ENCODE measurements around the gene DMRT3. TPM values are rescaled to one million over a fixed set of nuclear protein-coding genes. Genes with fewer than 3 reads are reported as not detected.
"Not testable (repeated sequence)": the region's sequence is repeated elsewhere in the genome, so short reads cannot be mapped to it uniquely, and the experiment has no call there.

Gene DMRT3
- total and polyA plus RNA-seq, 3 donors from 2014 or later = 6.3 to 11.8 (median 6.7) TPM

DNA sequence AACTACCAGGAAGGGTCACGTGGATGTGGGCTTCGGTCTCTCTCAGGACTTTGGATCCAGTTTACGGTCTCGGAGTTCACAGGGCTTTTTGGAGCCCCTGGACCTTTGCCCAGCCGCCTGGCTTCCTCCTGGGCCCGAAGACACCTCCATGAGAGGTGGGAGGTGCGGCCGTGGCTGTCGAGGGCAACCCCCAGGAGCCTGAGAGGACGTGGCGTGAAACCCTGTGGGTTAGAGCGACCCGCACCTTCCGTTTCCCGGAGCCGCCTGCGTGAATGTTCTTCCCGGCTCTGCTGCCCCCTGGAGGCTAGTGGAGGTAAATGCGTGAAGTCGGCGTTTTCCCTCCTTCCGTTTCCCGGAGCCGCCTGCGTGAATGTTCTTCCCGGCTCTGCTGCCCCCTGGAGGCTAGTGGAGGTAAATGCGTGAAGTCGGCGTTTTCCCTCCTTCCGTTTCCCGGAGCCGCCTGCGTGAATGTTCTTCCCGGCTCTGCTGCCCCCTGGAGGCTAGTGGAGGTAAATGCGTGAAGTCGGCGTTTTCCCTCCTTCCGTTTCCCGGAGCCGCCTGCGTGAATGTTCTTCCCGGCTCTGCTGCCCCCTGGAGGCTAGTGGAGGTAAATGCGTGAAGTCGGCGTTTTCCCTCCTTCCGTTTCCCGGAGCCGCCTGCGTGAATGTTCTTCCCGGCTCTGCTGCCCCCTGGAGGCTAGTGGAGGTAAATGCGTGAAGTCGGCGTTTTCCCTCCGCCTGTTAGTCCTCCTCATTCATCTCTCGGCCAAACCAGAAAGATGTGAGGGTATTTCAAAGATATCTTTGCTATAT, 22.1 kb downstream of the DMRT3 start:
- DNase-seq = peak; percentile 59
- TF ChIP-seq, protein P1, sequence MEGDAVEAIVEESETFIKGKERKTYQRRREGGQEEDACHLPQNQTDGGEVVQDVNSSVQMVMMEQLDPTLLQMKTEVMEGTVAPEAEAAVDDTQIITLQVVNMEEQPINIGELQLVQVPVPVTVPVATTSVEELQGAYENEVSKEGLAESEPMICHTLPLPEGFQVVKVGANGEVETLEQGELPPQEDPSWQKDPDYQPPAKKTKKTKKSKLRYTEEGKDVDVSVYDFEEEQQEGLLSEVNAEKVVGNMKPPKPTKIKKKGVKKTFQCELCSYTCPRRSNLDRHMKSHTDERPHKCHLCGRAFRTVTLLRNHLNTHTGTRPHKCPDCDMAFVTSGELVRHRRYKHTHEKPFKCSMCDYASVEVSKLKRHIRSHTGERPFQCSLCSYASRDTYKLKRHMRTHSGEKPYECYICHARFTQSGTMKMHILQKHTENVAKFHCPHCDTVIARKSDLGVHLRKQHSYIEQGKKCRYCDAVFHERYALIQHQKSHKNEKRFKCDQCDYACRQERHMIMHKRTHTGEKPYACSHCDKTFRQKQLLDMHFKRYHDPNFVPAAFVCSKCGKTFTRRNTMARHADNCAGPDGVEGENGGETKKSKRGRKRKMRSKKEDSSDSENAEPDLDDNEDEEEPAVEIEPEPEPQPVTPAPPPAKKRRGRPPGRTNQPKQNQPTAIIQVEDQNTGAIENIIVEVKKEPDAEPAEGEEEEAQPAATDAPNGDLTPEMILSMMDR (IDR thresholded peaks at IDR 0.05) = peak; percentile 33 to 78 (median 51)
- H3K9me3 ChIP-seq; H3K36me3 ChIP-seq (ENCODE audit: low read depth, missing control alignments); H3K4me1 ChIP-seq; intact Hi-C loops (cut with DNase I; ENCODE audit: low total_unique reads); H3K27me3 ChIP-seq: not testable (repeated sequence)
- Histone ChIP-seq H3K4me3 (peak overlapping the region; percentile 36 to 54), H3K27ac (peak overlapping the region; percentile 58 to 67)
- 32 to 39% methylated on average over 12 to 27 of the region's 55 CpGs for WGBS, 2 donors

DNA sequence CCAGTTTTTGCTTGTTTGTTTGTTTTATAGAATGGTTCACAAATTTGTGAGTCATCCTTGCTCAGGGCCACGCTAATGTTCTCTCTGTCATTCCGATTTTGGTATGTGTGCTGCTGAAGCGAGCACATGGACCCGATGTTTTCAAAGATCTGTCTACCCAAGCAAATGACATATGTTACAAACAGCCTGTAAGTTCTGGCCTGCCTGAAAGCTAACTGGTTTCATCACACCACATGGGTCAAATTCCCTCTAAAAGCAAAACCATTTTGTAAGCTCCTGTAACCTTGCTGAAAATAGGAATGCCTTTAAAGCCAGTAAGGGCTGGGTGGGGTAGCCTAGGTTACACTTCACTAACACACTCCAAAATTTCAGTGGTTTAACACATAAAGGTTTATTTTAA, 25.4 kb downstream of the DMRT3 start:
- TF ChIP-seq, protein P1 (IDR thresholded peaks at IDR 0.05) = no peak
- TF ChIP-seq POLR2A (IDR thresholded peaks at IDR 0.05) = no peak
- intact Hi-C loops (cut with DNase I; ENCODE audit: low total_unique reads) = no loop called here
- WGBS, 2 donors = 88 to 93% methylated on average over 4 of the region's 4 CpGs
- DNase-seq = no peak
- no peaks in the 10 kb centered on the region for H3K36me3 ChIP-seq (ENCODE audit: low read depth, missing control alignments)
- no peak overlapping the region for H3K4me3 ChIP-seq
- no peaks in the 10 kb centered on the region for H3K9me3 ChIP-seq
- H3K27ac ChIP-seq = no peak overlapping the region
- H3K4me1 ChIP-seq = peaks cover 5% of the 10 kb centered on the region
- no peaks in the 10 kb centered on the region for H3K27me3 ChIP-seq

DNA sequence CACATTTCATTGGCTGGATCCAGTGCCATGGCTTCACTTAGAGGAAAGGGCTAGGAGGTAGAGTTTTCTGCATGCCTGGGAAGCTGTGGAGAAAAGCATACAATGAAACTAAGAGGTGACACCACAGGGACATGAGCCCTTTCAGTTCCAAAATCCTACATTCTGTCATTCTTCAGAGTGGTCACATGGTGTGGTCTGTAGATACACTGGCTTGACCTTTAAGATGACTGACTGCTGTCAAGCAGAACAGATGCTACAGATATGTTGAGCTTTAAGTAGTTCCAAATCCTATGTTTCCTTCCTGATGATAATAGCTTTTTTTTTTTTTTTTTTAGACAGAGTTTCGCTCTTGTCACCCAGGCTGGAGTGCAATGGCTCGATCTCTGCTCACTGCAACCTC, 26.2 kb downstream of the DMRT3 start:
- peaks cover 5% of the 10 kb centered on the region for H3K4me1 ChIP-seq
- no peaks in the 10 kb centered on the region for H3K36me3 ChIP-seq (ENCODE audit: low read depth, missing control alignments)
- 96 to 98% methylated on average over 2 of the region's 2 CpGs for WGBS, 2 donors
- no peak for TF ChIP-seq POLR2A (IDR thresholded peaks at IDR 0.05)
- TF ChIP-seq, protein P1 (IDR thresholded peaks at IDR 0.05) = no peak
- no peak for DNase-seq
- intact Hi-C loops (cut with DNase I; ENCODE audit: low total_unique reads) = no loop called here
- no peak overlapping the region for H3K27ac ChIP-seq
- no peaks in the 10 kb centered on the region for H3K9me3 ChIP-seq
- no peak overlapping the region for H3K4me3 ChIP-seq
- H3K27me3 ChIP-seq = no peaks in the 10 kb centered on the region

DNA sequence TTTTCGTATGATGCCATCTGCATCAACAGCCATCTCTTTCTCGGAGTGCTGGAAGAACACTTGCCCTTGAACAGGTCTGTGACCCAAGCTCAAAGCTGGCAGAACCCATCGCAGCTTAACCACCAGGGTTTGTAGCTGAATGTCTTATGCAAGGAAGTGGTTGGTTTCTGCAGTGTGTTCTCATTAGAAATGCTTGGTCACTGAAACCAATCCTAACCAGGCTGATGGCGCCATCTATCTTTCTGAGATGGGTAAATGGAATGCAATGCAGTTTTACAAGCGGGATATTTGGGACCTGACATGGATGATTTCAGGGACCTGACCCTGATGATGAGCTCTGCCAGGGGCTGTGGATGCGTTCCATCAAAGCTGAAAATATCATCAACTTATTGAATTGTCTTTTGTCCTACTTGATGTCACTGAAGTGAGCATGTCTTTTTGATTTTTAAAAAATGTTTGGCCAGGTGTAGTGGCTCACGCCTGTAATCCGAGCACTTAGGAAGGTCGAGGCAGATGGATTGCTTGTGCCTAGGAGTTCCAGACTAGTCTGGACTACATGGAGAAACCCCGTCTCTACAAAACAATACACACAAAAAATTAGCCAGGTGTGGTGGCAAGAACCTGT, 28.7 kb downstream of the DMRT3 start:
- Histone ChIP-seq H3K36me3 (ENCODE audit: low read depth, missing control alignments) (no peaks in the 10 kb centered on the region), H3K9me3 (no peaks in the 10 kb centered on the region), H3K4me3 (no peak overlapping the region), H3K27ac (no peak overlapping the region), H3K4me1 (no peaks in the 10 kb centered on the region), H3K27me3 (no peaks in the 10 kb centered on the region)
- WGBS, 2 donors = 64 to 66% methylated on average over 10 of the region's 10 CpGs
- TF ChIP-seq, protein P1 (IDR thresholded peaks at IDR 0.05) = peak in 2 of 3 experiments; percentile 28 to 43
- TF ChIP-seq POLR2A (IDR thresholded peaks at IDR 0.05) = no peak
- intact Hi-C loops (cut with DNase I; ENCODE audit: low total_unique reads) = no loop called here
- DNase-seq = peak; percentile 51

All from testis (tissue), 3 donors.